HEK293 (cell line): Measurements from ENCODE around the gene WDR73.

Experiments used
- CTCF ChIP-seq: fragments of 450-650 bp; formaldehyde crosslinking; IDR thresholded peaks from 2 replicates; pipeline ENCODE4 v1.5.1; 2016; ENCODE audit warnings: missing biosample characterization, missing genetic modification characterization
- EGR2 ChIP-seq: fragments of 450-650 bp; formaldehyde crosslinking; IDR thresholded peaks from 2 replicates; pipeline ENCODE4 v1.5.1; 2016; ENCODE audit warnings: low read depth, missing biosample characterization, missing genetic modification characterization
- FEZF1 ChIP-seq: fragments of 450-650 bp; formaldehyde crosslinking; IDR thresholded peaks from 2 replicates; pipeline ENCODE4 v1.5.1; 2016; ENCODE audit warnings: missing biosample characterization, missing genetic modification characterization
- YY1 ChIP-seq: fragments of 450-650 bp; formaldehyde crosslinking; IDR thresholded peaks from 2 replicates; pipeline ENCODE4 v1.5.1; 2018; ENCODE audit warnings: missing biosample characterization, missing genetic modification characterization
- ZBTB1 ChIP-seq: fragments of 450-650 bp; formaldehyde crosslinking; IDR thresholded peaks from 2 replicates; pipeline ENCODE4 v1.5.1; 2016; ENCODE audit warnings: missing biosample characterization, missing genetic modification characterization
- ZNF274 ChIP-seq, 2 experiments: fragments of 200-500 bp in 1 of 2; fragments of 450-650 bp in 1 of 2; sonication (Bioruptor generic) in 1 of 2; formaldehyde crosslinking in 1 of 2; IDR thresholded peaks; 2 replicates each; pipeline versions ENCODE4 v1.5.1 to v1.6.1; 2014 to 2016; ENCODE audit warnings: borderline replicate concordance in 1 of 2, inconsistent platforms in 1 of 2, low read length in 1 of 2, missing biosample characterization in 1 of 2, missing genetic modification characterization in 1 of 2
- ZNF423 ChIP-seq: fragments of 450-650 bp; formaldehyde crosslinking; IDR thresholded peaks from 2 replicates; pipeline ENCODE4 v1.5.1; 2016; ENCODE audit warnings: missing biosample characterization, missing genetic modification characterization
- ZNF664 ChIP-seq: fragments of 450-650 bp; formaldehyde crosslinking; IDR thresholded peaks from 2 replicates; pipeline ENCODE4 v1.5.1; 2016; ENCODE audit warnings: missing biosample characterization, missing genetic modification characterization
- ZNF791 ChIP-seq: fragments of 450-650 bp; formaldehyde crosslinking; IDR thresholded peaks from 2 replicates; pipeline ENCODE4 v1.5.1; 2016; ENCODE audit warnings: missing biosample characterization, missing genetic modification characterization
- ZNF830 ChIP-seq: fragments of 450-650 bp; IDR thresholded peaks from 2 replicates; pipeline ENCODE4 v1.5.0; 2018; ENCODE audit warnings: missing biosample characterization, missing genetic modification characterization, low read depth, mild to moderate bottlenecking, moderate library complexity

- TF ChIP-seq ZNF274 (IDR thresholded peaks at IDR 0.05; ENCODE audit: low read length), result no peak
- TF ChIP-seq ZNF274 (tag by site-specific recombination; IDR thresholded peaks at IDR 0.05; ENCODE audit: borderline replicate concordance), result no peak
- TF ChIP-seq ZNF791 (tag by site-specific recombination), result no peak
- no peak for TF ChIP-seq YY1 (tag by site-specific recombination)
- no peak for TF ChIP-seq CTCF
- no peak for TF ChIP-seq ZBTB1 (tag by site-specific recombination)
- TF ChIP-seq ZNF664 (tag by site-specific recombination), result no peak
- no peak for TF ChIP-seq ZNF830 (tag by site-specific recombination)
- no peak for TF ChIP-seq EGR2
- TF ChIP-seq FEZF1, result no peak
- TF ChIP-seq ZNF423 (tag by site-specific recombination), result no peak
Observed at GRCh38 chr15:84609818-84610525, 44.1 kb downstream of the WDR73 start.
